Right forelimb (tissue), 1 donor: ENCODE results near the gene P3H3.

ENCODE experiments used
- DNase-seq: peaks from one replicate; pipeline ENCODE4 v3.0.0-alpha.2; 2018

Gene P3H3

GRCh38 chr12:6826734-6827436 lies 1.3 kb upstream of the P3H3 start:
- no peak for DNase-seq

DNA sequence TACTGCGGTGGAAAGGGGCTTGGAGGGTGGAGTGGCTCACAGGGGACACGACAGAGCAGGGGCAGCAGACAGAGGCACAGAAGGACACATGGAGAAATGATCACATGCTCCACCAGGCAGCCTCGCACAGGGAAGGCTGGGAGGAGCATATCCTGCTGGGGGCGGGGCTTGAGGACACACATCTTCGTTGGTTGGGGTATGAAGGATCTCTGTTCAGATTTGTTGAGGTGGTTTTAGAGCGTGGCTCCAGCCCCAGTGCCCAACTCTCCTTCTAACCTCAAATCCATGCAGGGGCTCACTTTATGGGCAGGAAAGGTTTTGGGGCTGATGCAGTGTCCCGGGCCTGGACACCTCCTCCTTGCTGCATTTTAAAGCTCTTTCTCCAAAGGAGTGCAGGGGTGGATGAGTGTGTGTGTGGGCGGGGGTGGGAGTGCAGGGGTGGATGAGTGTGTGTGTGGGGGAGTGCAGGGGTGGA lies 733 bp upstream of the P3H3 start:
- DNase-seq = peak; percentile 84

GRCh38 chr12:6828781-6829535 lies 751 bp downstream of the P3H3 start:
- peak; percentile 81 for DNase-seq

DNA sequence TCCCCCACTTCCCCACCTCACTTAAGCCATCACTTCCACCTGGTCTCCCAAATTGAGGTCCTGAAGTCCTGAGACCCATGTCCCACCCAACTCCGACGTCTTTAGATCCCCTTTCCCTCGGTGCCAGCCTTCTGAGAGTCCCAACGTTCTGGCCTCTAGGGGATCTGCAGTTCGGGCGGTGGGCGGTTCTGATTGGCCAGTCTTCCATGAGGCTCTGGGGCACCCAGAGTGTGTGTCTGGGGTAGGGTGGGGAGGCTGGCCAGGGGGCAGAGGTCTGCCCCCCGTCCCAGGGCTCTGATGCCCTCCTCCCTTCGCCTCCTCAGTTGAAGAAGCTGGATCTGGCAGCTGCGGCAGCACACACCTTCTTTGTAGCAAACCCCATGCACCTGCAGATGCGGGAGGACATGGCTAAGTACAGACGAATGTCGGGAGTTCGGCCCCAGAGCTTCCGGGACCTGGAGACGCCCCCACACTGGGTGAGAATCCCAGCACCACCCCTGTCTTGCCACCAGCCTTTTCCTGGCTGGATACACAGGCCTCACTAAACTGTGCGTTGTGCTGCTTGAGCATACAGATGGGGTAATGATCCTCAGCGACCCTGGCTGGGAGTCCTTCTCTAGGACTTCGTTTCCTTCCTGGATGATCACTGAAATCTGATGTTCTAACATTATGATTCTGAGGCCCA lies 1.5 kb downstream of the P3H3 start:
- DNase-seq = no peak

DNA sequence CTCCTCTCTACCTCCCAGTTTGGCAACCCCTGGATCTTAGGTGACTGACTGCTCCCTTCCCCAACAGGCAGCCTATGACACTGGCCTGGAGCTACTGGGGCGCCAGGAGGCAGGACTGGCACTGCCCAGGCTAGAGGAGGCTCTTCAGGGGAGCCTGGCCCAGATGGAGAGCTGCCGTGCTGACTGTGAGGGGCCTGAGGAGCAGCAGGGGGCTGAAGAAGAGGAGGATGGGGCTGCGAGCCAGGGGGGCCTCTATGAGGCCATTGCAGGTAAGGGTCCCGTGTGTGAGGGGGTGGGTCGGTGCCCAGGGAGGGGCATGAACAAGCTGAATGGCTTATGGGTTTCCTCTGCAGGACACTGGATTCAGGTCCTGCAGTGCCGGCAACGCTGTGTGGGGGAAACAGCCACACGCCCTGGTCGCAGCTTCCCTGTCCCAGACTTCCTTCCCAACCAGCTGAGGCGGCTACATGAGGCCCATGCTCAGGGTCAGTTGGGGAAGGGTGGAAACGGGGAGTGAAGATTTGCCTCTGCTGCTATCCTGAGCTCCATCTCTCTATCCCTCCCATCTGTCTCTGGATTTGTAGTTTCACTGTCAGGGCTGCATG lies 2.2 kb downstream of the P3H3 start:
- no peak for DNase-seq

DNA sequence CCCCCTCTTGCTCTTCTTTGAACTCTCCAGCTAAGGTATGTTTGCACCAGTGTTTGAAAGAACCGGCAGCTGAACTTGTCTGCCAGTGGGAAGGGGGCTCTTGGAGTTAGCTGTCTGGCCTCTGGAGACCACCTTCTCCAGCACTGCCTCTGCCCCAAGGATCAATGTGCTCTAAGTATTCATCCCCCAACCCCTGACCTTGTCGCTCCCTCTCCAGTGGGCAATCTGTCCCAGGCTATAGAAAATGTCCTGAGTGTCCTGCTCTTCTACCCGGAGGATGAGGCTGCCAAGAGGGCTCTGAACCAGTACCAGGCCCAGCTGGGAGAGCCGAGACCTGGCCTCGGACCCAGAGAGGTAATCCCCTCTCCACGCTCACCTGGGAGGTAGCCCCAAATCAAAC lies 2.8 kb downstream of the P3H3 start:
- DNase-seq = no peak

DNA sequence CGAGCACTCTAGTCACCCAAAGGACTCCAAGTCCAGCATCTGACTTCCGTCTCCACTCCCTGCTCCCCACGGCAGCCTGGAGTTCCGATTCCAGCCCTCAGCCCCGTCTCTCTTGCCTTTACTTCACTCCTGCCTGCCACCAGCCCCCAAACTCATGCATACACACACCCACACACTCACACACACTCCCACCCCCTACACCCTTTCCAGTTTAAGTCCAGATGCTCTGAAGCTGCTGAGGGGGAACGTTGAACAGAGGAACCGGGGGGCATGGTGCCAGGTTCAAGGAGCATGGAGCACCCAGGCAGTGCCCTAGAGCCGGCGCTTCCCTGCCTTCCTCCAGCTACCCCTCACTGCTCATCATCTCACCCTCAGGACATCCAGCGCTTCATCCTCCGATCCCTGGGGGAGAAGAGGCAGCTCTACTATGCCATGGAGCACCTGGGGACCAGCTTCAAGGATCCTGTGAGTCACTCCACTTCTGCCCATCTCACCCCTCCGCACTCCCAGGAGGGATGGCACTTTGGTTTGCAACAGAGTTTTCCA lies 3.3 kb downstream of the P3H3 start:
- no peak for DNase-seq

- DNase-seq = no peak
These were observed 3.9 kb downstream of the P3H3 start for GRCh38 chr12:6832125-6832524.

GRCh38 chr12:6833189-6833890 lies 5.1 kb downstream of the P3H3 start:
- no peak for DNase-seq

- no peak for DNase-seq
These were observed 6.0 kb downstream of the P3H3 start for GRCh38 chr12:6834254-6834653.

DNA sequence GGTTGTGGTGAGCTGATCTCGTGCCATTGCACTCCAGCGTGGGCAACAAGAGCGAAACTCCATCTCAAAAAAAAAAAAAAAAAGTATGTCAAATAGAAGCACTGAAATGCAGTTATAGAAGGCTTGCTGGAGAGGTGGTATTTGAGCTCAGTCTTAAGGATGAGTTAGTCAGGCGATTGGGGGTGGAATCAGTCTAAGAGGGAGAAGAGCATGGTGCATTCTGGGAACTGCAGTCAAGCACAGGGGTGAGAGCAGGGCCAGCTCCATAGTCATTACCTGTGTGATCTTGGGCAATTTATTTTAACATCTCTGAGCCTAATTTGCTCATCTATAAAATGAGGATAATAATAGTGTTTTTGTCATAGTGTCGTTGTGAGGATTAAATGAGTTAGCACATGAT lies 6.7 kb downstream of the P3H3 start:
- no peak for DNase-seq

DNA sequence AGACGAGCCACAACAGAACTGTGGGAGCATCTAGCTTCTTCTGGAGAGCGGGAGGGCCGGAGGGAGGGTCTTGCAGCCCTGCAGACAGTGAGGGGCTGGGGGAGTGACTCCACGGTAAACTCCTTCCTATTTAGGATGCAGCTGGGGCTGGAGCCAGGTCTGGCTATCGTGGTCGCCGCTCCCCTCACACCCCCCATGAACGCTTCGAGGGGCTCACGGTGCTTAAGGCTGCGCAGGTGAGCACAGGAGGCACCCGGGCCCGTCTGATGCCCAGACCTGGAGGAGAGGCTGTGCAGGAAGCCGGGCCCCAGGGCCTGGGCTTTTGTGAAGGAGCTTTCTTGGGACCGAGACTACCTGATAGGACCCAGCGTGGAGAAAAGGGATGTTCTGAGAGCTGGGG lies 8.6 kb downstream of the P3H3 start:
- DNase-seq = no peak

DNA sequence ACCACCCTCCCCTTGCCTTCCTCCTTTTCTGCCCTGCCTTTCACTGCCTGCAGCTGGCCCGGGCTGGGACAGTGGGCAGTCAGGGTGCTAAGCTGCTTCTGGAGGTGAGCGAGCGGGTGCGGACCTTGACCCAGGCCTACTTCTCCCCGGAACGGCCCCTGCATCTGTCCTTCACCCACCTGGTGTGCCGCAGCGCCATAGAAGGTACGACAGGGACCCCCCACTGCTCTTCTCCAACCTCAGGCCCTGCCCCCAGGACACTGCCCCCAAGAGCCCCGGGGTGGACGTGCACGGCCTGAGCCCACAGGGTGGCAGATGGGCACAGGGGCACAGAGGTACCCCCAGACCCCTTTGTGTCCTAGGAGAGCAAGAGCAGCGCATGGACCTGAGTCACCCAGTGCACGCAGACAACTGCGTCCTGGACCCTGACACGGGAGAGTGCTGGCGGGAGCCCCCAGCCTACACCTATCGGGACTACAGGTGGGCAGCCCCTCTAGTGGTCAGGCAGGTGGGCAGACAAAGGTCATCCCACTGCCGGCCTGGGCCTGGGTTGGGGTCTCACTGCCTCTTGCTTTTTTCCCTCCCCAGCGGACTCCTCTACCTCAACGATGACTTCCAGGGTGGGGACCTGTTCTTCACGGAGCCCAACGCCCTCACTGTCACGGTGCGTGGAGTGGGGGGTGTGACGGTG lies 9.3 kb downstream of the P3H3 start:
- DNase-seq = no peak

DNA sequence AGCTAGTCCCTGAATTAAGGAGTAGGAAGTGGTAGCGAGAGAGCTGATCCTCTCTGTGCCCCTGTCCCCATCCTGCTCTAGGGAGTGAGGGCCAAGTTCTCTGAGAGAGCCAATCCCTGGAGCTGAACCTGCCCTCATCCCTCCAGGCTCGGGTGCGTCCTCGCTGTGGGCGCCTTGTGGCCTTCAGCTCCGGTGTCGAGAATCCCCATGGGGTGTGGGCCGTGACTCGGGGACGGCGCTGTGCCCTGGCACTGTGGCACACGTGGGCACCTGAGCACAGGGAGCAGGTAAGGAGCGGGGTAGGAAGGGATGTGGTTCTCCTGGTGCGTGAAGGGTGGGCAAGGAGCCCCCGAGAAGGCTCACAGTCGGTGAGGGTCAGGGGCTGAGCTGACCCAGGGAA lies 10.6 kb downstream of the P3H3 start:
- no peak for DNase-seq

GRCh38 chr12:6839482-6840201 lies 11.4 kb downstream of the P3H3 start:
- DNase-seq = peak; percentile 54

DNA sequence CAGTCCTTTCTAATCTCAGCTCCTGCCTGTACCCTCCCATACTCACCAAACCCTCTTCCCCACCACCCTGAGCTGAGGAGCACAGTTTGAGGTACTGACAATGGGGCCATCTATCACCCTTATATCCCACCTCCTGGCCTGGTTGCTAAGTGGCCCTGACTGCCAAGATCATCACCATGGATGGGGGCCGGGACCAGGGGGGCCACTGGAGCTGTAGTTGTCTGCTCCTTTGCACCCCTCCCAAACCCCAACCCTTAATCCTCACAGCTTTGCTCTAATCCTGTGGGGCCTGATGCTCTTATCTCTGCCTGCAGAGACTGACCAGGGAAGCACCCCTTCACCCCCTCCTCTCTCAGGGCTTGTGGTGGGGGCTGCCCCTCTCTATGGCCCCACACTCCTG lies 12.1 kb downstream of the P3H3 start:
- DNase-seq = no peak

DNA sequence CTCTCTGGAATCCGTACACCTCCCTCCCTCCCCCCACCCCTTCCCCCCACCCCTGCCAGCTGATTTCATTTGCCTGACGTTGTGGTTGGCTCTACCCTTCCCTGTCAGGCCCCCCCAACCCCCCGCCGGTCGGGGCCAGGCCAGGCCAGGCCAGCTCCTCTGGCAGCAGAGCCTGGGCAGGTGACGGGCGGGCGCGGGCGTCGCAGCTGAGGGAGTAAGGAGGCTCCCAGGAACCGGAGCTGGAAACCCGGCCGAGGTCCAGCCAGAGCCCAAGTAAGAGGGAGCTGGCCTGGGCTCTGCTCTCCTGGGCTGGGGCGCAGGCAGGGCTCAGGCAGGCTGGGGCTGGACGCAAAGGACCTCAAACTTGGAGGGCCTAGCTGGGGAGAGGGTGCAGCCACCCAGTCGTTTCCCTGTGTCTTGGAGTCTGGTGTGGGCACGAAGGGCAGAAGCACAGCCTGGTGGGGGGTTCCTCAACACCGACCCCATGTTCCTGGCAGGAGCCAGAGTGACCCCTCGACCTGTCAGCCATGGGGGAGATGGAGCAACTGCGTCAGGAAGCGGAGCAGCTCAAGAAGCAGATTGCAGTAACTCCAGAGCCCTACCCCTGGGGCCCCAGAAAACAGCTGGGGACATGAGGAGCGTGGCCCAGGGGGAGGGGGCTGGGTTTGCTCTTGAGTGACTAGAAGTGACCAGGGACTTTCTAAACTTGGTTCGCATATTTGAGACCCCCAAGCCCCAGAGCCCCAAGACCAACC lies 12.7 kb downstream of the P3H3 start, which contains the start of gene GNB3:
GNB3 (plus strand) TSS at position 165 of the 755 bp plus-strand sequence; CDS start at position 528, 363 bp downstream.
- DNase-seq = no peak

DNA sequence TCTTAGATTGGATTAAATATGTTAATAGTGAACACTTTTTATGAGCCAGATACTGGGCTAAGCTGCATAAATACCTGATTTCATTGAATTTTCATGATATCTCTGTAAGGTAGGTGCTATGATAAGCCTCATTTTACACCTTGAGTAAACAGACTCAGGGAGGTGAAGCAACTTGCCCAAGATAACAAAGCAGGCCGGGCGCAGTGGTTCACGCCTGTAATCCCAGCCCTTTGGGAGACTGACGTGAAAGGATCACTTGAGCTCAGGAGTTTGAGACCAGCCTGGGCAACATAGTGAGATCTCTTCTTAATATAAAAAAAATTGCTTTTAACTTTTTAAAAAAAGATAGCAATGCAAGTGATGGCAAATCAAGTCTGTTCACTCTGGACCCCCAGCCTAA lies 13.9 kb downstream of the P3H3 start:
- no peak for DNase-seq

- DNase-seq = no peak
These were observed 15.1 kb downstream of the P3H3 start for GRCh38 chr12:6843118-6843902.
